SK-N-SH (cell line): ENCODE measurements around the gene TRIM27. TPM values are rescaled to one million over a fixed set of nuclear protein-coding genes. Genes with fewer than 3 reads are reported as not detected.
A peak's percentile ranks its signal among the peaks of the same experiment; 100 is the strongest.

Experiments
- CTCF ChIA-PET: fragments of 300-600, 350-600 bp; formaldehyde crosslinking; extraction: SDS; loops from one replicate; lab custom pipeline; 2021; lab: Yijun Ruan, JAX
- POLR2A ChIA-PET: fragments of 350-600 bp; sonication (Branson Sonifier 250); formaldehyde crosslinking; extraction: SDS; loops from one replicate; lab custom pipeline; 2020; ENCODE audit warnings: antibody characterized with exemption, inconsistent platforms; lab: Yijun Ruan, JAX
- DNase-seq: peaks from one replicate; pipeline ENCODE4 v3.0.0; 2012
- H2AFZ ChIP-seq: fragments of 200-600 bp; sonication (generic); 2 replicates; pipeline ENCODE4 v1.8.1; 2016; ENCODE audit warnings: antibody characterized with exemption, mild to moderate bottlenecking, low read depth
- H3F3A ChIP-seq: fragments of 200-600 bp; sonication (generic); replicated peaks from 2 replicates; pipeline ENCODE3; 2016; ENCODE audit warnings: antibody characterized with exemption, mild to moderate bottlenecking; ENCODE audit not compliant: insufficient read depth
- H3K27ac ChIP-seq, 2 experiments: fragments of 200-500 bp in 1 of 2; fragments of 200-600 bp in 1 of 2; sonication (Bioruptor generic) in 1 of 2; sonication (generic), shearing (Covaris generic) in 1 of 2; 2 replicates each; pipeline versions ENCODE4 v1.5.1 to v1.6.1; 2014 to 2016; ENCODE audit warnings: low read depth in 2 of 2, inconsistent platforms in 1 of 2, low read length in 1 of 2, mild to moderate bottlenecking in 1 of 2, mixed read lengths in 1 of 2
- H3K27me3 ChIP-seq: fragments of 200-600 bp; sonication (generic), shearing (Covaris generic); 2 replicates; pipeline ENCODE4 v1.6.1; 2016; ENCODE audit warnings: mixed run types; ENCODE audit not compliant: insufficient read depth
- H3K36me3 ChIP-seq, 2 experiments: fragments of 200-500 bp in 1 of 2; fragments of 200-600 bp in 1 of 2; sonication (Bioruptor generic) in 1 of 2; sonication (generic) in 1 of 2; replicated peaks in 1 of 2; 2 replicates each; pipeline versions ENCODE3 to v1.5.1; 2014 to 2016; ENCODE audit warnings: low read length in 1 of 2, mild to moderate bottlenecking in 1 of 2; ENCODE audit not compliant: insufficient read depth in 2 of 2, control insufficient read depth in 1 of 2
- H3K4me1 ChIP-seq, 2 experiments: fragments of 200-500 bp in 1 of 2; fragments of 200-600 bp in 1 of 2; sonication (Bioruptor generic) in 1 of 2; sonication (generic), shearing (Covaris generic) in 1 of 2; 2 replicates each; pipeline versions ENCODE4 v1.5.1 to v1.6.1; 2014 to 2016; ENCODE audit warnings: low read depth in 1 of 2, low read length in 1 of 2, mixed run types in 1 of 2; ENCODE audit not compliant: insufficient read depth in 2 of 2, control insufficient read depth in 1 of 2
- H3K4me2 ChIP-seq: fragments of 200-600 bp; sonication (generic), shearing (Covaris generic); 2 replicates; pipeline ENCODE4 v1.6.1; 2017; ENCODE audit warnings: mixed run types
- H3K4me3 ChIP-seq, 2 experiments: fragments of 200-500 bp in 1 of 2; fragments of 200-600 bp in 1 of 2; sonication (Bioruptor generic) in 1 of 2; sonication (generic), shearing (Covaris generic) in 1 of 2; 2 replicates each; pipeline versions ENCODE4 v1.5.1 to v1.8.1; 2014 to 2016; ENCODE audit warnings: low read depth in 2 of 2, inconsistent platforms in 1 of 2, low read length in 1 of 2, mild to moderate bottlenecking in 1 of 2, mixed read lengths in 1 of 2, moderate library complexity in 1 of 2
- H3K79me2 ChIP-seq: fragments of 200-600 bp; sonication (generic); 2 replicates; pipeline ENCODE4 v1.8.1; 2017; ENCODE audit warnings: mild to moderate bottlenecking; ENCODE audit not compliant: insufficient read depth
- H3K9ac ChIP-seq: fragments of 200-600 bp; sonication (generic); 2 replicates; pipeline ENCODE4 v1.6.1; 2017; ENCODE audit warnings: mixed run types
- H3K9me2 ChIP-seq: fragments of 200-600 bp; sonication (generic); 2 replicates; pipeline ENCODE4 v1.6.1; 2017; ENCODE audit warnings: mixed run types
- H3K9me3 ChIP-seq: fragments of 200-600 bp; sonication (generic); 2 replicates; pipeline ENCODE4 v1.6.1; 2017; ENCODE audit warnings: mixed run types, mild to moderate bottlenecking, moderate library complexity
- H4K20me1 ChIP-seq: fragments of 200-600 bp; sonication (generic); 2 replicates; pipeline ENCODE4 v1.6.1; 2017; ENCODE audit warnings: mild to moderate bottlenecking, mixed run types; ENCODE audit not compliant: insufficient read depth
- CHD2 ChIP-seq: fragments of 150-350 bp; IDR thresholded peaks from 2 replicates; pipeline ENCODE4 v1.6.1; 2018; ENCODE audit warnings: low read length; ENCODE audit not compliant: partially characterized antibody
- EP300 ChIP-seq, 2 experiments: IDR thresholded peaks; 2 replicates each; pipeline versions ENCODE4 v1.4.0 to v1.6.1; 2012; ENCODE audit warnings: borderline replicate concordance in 1 of 2, low read depth in 1 of 2, low read length in 1 of 2
- FOSL2 ChIP-seq: IDR thresholded peaks from 2 replicates; pipeline ENCODE4 v1.4.0; 2012; ENCODE audit warnings: low read depth, mild to moderate bottlenecking, moderate library complexity, borderline replicate concordance
- FOXJ3 ChIP-seq: sonication (generic); formaldehyde crosslinking; IDR thresholded peaks from 2 replicates; pipeline ENCODE4 v1.5.1; 2020; ENCODE audit warnings: mild to moderate bottlenecking, missing genetic modification reagents
- MAX ChIP-seq: IDR thresholded peaks from 2 replicates; pipeline ENCODE4 v1.4.0; 2012; ENCODE audit warnings: low read depth
- MXI1 ChIP-seq: IDR thresholded peaks from 2 replicates; pipeline ENCODE4 v1.6.1; 2012; ENCODE audit warnings: mild to moderate bottlenecking, low read depth, low read length, improper control_type of control experiment
- RCOR1 ChIP-seq: fragments of 150-350 bp; IDR thresholded peaks from 2 replicates; pipeline ENCODE4 v1.6.1; 2017; ENCODE audit warnings: antibody characterized with exemption, low read length
- REST ChIP-seq: IDR thresholded peaks from 2 replicates; pipeline ENCODE4 v1.6.1; 2012; ENCODE audit warnings: mild to moderate bottlenecking, low read depth, low read length, moderate library complexity
- RFX5 ChIP-seq: IDR thresholded peaks from 2 replicates; pipeline ENCODE4 v1.6.1; 2012; ENCODE audit warnings: mild to moderate bottlenecking, improper control_type of control experiment, low read length
- RXRA ChIP-seq: IDR thresholded peaks from 2 replicates; pipeline ENCODE4 v1.4.0; 2012; ENCODE audit warnings: low read depth, mild to moderate bottlenecking, borderline replicate concordance
- TEAD4 ChIP-seq: IDR thresholded peaks from 2 replicates; pipeline ENCODE4 v1.4.0; 2012; ENCODE audit warnings: mild to moderate bottlenecking, borderline replicate concordance; ENCODE audit not compliant: insufficient read depth
- YY1 ChIP-seq: IDR thresholded peaks from 2 replicates; pipeline ENCODE4 v1.4.0; 2012; ENCODE audit warnings: low read depth, mild to moderate bottlenecking
- WGBS: methylation state at CpG from one replicate; pipeline ENCODE4 v1.1.6; 2017; ENCODE audit warnings: low lambda C conversion rate; 5-methylcytosine and 5-hydroxymethylcytosine counted together
- polyA plus RNA-seq, 3 experiments: library from polyadenylated mRNA; depleted of rRNA; stranded (reverse); fragments of >200 nt; gene quantifications; 2 replicates each; pipeline ENCODE4 v1.2.3, GENCODE V29; 2012
- TF ChIP-seq, protein P1 (sequence below): IDR thresholded peaks from 2 replicates; pipeline ENCODE4; 2012

TRIM27 gene
- polyA plus RNA-seq, 1 of the 3 experiments (the other 2 are of a cell fraction): 43.8 TPM

GRCh38 chr6:28944412-28944865, 20.7 kb upstream of the TRIM27 start:
- 6% methylated on average over 12 of the region's 12 CpGs for WGBS
- H3K9me3 ChIP-seq: no peaks in the 10 kb centered on the region
- no peaks in the 10 kb centered on the region for H3K9me2 ChIP-seq
- H3K27ac ChIP-seq: peak overlapping the region; percentile 56 to 57; a peak in 3 of 4 replicates
- H2AFZ ChIP-seq: peak overlapping the region; percentile 79; the same call in 1 of the 2 replicates
- peak; percentile 66 for TF ChIP-seq FOSL2
- peak; percentile 47 for TF ChIP-seq RCOR1
- TF ChIP-seq CHD2: peak; percentile 67
- peak; percentile 62; the same call in 1 of the 2 replicates for TF ChIP-seq YY1
- 0 out of 2 replicates have a peak, but pooled peaks have one; percentile 27 for TF ChIP-seq REST
- TF ChIP-seq FOXJ3: no peak
- TF ChIP-seq MXI1: no peak
- TF ChIP-seq RXRA: peak; percentile 53; the same call in 1 of the 2 replicates
- peak; percentile 89 for TF ChIP-seq TEAD4
- no peak for TF ChIP-seq RFX5
- H4K20me1 ChIP-seq: no peaks in the 10 kb centered on the region
- no peaks in the 10 kb centered on the region for H3K79me2 ChIP-seq
- peak overlapping the region; percentile 79 for H3K4me2 ChIP-seq
- ChIA-PET POLR2A (no interaction called here), CTCF (no interaction called here)
- peaks cover 24% of the 10 kb centered on the region for H3F3A ChIP-seq
- H3K9ac ChIP-seq: peak overlapping the region; percentile 60
- H3K4me1 ChIP-seq: peaks cover 0 to 10% of the 10 kb centered on the region in 2 experiments; a peak in 2 of 4 replicates
- DNase-seq: peak; percentile 47
- H3K36me3 ChIP-seq: no peaks in the 10 kb centered on the region
- H3K27me3 ChIP-seq: no peaks in the 10 kb centered on the region
- peak overlapping the region; percentile 64 to 84 for H3K4me3 ChIP-seq

- WGBS: under 1% methylated on average over 30 of the region's 33 CpGs
- H3K4me1 ChIP-seq: peaks cover 0 to 10% of the 10 kb centered on the region in 2 experiments; a peak in 2 of 4 replicates
- CTCF ChIA-PET: no interaction called here
- H3K79me2 ChIP-seq: no peaks in the 10 kb centered on the region
- peak; percentile 75 for DNase-seq
- peak overlapping the region; percentile 64 to 84 for H3K4me3 ChIP-seq
- no peaks in the 10 kb centered on the region for H3K36me3 ChIP-seq
- peak overlapping the region; percentile 56 to 57 for H3K27ac ChIP-seq
- peak overlapping the region; percentile 60 for H3K9ac ChIP-seq
- peak overlapping the region; percentile 79 for H3K4me2 ChIP-seq
- H3K9me3 ChIP-seq: no peaks in the 10 kb centered on the region
- TF ChIP-seq RCOR1 (peak; percentile 67), EP300 (IDR thresholded peaks at IDR 0.05; ENCODE audit: borderline replicate concordance in 1 of 2, low read depth in 1 of 2, low read length in 1 of 2) (0 out of 4 replicates have a peak, but pooled peaks of 1 of the 2 experiments have one; percentile 17), TEAD4 (peak; percentile 73), RXRA (no peak), FOSL2 (peak; percentile 51; the same call in 1 of the 2 replicates), REST (0 out of 2 replicates have a peak, but pooled peaks have one; percentile 23), MAX (peak; percentile 13; the same call in 1 of the 2 replicates), MXI1 (no peak)
- TF ChIP-seq, protein P1, sequence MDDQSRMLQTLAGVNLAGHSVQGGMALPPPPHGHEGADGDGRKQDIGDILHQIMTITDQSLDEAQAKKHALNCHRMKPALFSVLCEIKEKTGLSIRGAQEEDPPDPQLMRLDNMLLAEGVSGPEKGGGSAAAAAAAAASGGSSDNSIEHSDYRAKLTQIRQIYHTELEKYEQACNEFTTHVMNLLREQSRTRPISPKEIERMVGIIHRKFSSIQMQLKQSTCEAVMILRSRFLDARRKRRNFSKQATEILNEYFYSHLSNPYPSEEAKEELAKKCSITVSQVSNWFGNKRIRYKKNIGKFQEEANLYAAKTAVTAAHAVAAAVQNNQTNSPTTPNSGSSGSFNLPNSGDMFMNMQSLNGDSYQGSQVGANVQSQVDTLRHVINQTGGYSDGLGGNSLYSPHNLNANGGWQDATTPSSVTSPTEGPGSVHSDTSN: no peak
- TF ChIP-seq, all 33 proteins: peak for 6
- POLR2A ChIA-PET: no interaction called here
- H2AFZ ChIP-seq: peak overlapping the region; percentile 79
- no peaks in the 10 kb centered on the region for H3K27me3 ChIP-seq
- no peaks in the 10 kb centered on the region for H3K9me2 ChIP-seq
- H3F3A ChIP-seq: peaks cover 24% of the 10 kb centered on the region
- no peaks in the 10 kb centered on the region for H4K20me1 ChIP-seq
Measured at GRCh38 chr6:28943557-28944411, 20.0 kb upstream of the TRIM27 start.
